GM23248 (cell line): Measurements from ENCODE around the gene FGF2. TPM values are rescaled to one million over a fixed set of nuclear protein-coding genes. Genes with fewer than 3 reads are reported as not detected.

Source experiments
- DNase-seq: peaks from one replicate; pipeline ENCODE4 v3.0.0-alpha.2; 2015
- H2AFZ ChIP-seq: fragments of 200-600 bp; sonication (generic); 2 replicates; pipeline ENCODE4 v1.6.1; 2016; ENCODE audit warnings: antibody characterized with exemption
- H3F3A ChIP-seq: fragments of 200-600 bp; sonication (generic); 2 replicates; pipeline ENCODE4 v1.6.1; 2016; ENCODE audit warnings: mild to moderate bottlenecking, antibody characterized with exemption, mixed run types; ENCODE audit not compliant: insufficient read depth
- H3K27ac ChIP-seq: fragments of 200-600 bp; sonication (generic); 2 replicates; pipeline ENCODE4 v1.5.1; 2016; ENCODE audit warnings: mild to moderate bottlenecking
- H3K27me3 ChIP-seq: fragments of 200-600 bp; sonication (generic); replicated peaks from 2 replicates; pipeline ENCODE4 v1.6.1; 2016; ENCODE audit warnings: mild to moderate bottlenecking; ENCODE audit not compliant: insufficient read depth
- H3K36me3 ChIP-seq: fragments of 200-600 bp; sonication (generic); 2 replicates; pipeline ENCODE4 v1.6.1; 2016; ENCODE audit warnings: low read depth, mild to moderate bottlenecking
- H3K4me1 ChIP-seq: fragments of 200-600 bp; sonication (generic); 2 replicates; pipeline ENCODE4 v1.6.1; 2016; ENCODE audit warnings: mild to moderate bottlenecking; ENCODE audit not compliant: insufficient read depth
- H3K4me2 ChIP-seq: fragments of 200-600 bp; sonication (generic); one replicate; pipeline ENCODE4 v1.6.1; 2016; ENCODE audit warnings: mild to moderate bottlenecking; ENCODE audit not compliant: unreplicated experiment
- H3K4me3 ChIP-seq: fragments of 200-600 bp; sonication (generic); 2 replicates; pipeline ENCODE4 v1.5.1; 2016; ENCODE audit warnings: mild to moderate bottlenecking
- H3K79me2 ChIP-seq: fragments of 200-600 bp; sonication (generic); 2 replicates; pipeline ENCODE4 v1.6.1; 2016; ENCODE audit warnings: mild to moderate bottlenecking; ENCODE audit not compliant: insufficient read depth
- H3K9ac ChIP-seq: fragments of 200-600 bp; sonication (generic); 2 replicates; pipeline ENCODE4 v1.6.1; 2016; ENCODE audit warnings: mild to moderate bottlenecking
- H3K9me2 ChIP-seq: fragments of 200-600 bp; sonication (generic); 2 replicates; pipeline ENCODE4 v1.6.1; 2016; ENCODE audit warnings: mixed run types, mild to moderate bottlenecking, moderate library complexity; ENCODE audit not compliant: insufficient read depth
- H3K9me3 ChIP-seq: fragments of 200-600 bp; sonication (generic); one replicate; pipeline ENCODE4 v1.6.1; 2017; ENCODE audit warnings: low read depth
- H4K20me1 ChIP-seq: fragments of 200-600 bp; sonication (generic); 2 replicates; pipeline ENCODE4 v1.6.0; 2016; ENCODE audit not compliant: insufficient read depth
- EZH2 ChIP-seq: fragments of 200-600 bp; sonication (generic); IDR thresholded peaks from 2 replicates; pipeline ENCODE4 v1.6.1; 2018; ENCODE audit warnings: antibody characterized with exemption, mild to moderate bottlenecking; ENCODE audit not compliant: insufficient read depth, poor library complexity, severe bottlenecking
- EZH2phosphoT487 ChIP-seq: fragments of 200-600 bp; sonication (generic); IDR thresholded peaks from 2 replicates; pipeline ENCODE4 v1.6.1; 2018; ENCODE audit warnings: antibody characterized with exemption, moderate library complexity, mild to moderate bottlenecking, low read depth; ENCODE audit not compliant: insufficient read depth
- WGBS, 2 experiments: methylation state at CpG; one replicate each; pipeline ENCODE4 v1.1.6; 2015 to 2017; ENCODE audit warnings: low lambda C conversion rate in 2 of 2, low coverage in 1 of 2; ENCODE audit errors: missing lambda C conversion rate in 2 of 2; 5-methylcytosine and 5-hydroxymethylcytosine counted together
- in situ Hi-C: fragments of 300-500 bp; cut with MboI; formaldehyde crosslinking; loops from 2 replicates; pipeline ENCODE4 v1.15.0; 2020
- polyA plus RNA-seq: library from polyadenylated mRNA; unstranded; fragments of >200 nt; fragmentation: Nextera tagmentation; extraction: Ambion mirVana; gene quantifications from 2 replicates; pipeline ENCODE4 v1.2.1, GENCODE V29; 2016
- total RNA-seq: library from RNA; depleted of rRNA; stranded (reverse); fragments of >200 nt; shearing (Covaris generic); gene quantifications from 2 replicates; pipeline ENCODE4 v1.2.3, GENCODE V29; 2014

The FGF2 gene
- total and polyA plus RNA-seq, 2 experiments from 2014 or later: 36.9 to 306 TPM

DNA sequence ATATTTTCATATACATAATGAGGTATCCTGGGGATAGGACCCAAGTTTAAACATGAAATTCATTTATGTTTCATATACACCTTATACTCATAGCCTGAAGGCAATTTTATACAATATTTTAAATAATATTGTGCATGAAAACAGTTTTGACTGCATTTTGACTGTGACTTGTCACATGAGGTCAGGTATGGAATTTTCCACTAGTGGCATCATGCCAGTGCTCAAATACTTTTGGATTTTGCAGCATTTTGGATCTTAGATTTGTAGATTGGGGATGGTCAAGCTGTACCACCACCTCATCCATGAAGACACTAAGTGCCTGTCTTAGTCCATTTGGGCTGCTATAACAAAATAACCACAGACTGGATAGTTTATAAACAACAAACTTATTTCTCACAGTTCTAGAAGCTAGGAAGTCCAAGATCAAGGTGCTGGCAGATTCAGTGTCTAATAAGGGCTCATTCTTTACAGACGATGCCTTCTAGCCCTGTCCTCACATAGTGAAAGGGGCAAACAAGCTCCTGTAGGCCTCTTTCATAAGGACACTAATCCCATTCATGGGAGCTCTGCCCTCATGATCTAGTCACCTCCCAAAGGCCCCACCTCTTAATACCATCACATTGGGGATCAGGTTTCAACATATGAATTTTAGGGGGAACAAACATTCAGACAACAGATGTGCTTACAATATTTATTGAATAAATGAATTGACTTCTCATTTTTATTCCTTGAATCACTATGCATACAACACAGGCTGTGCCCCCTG is 86.4 kb downstream of the FGF2 start:
- no peaks in the 10 kb centered on the region for H3K27me3 ChIP-seq
- H3K9me3 ChIP-seq: no peaks in the 10 kb centered on the region
- H4K20me1 ChIP-seq: no peaks in the 10 kb centered on the region
- H3K4me3 ChIP-seq: no peak overlapping the region
- TF ChIP-seq EZH2phosphoT487 (no peak), EZH2 (no peak)
- H3K9ac ChIP-seq: no peak overlapping the region; the same call in 1 of the 2 replicates
- peaks cover 10% of the 10 kb centered on the region; the same call in 1 of the 2 replicates for H3K79me2 ChIP-seq
- DNase-seq: no peak
- peaks cover 88% of the 10 kb centered on the region for H3F3A ChIP-seq
- H3K36me3 ChIP-seq: no peaks in the 10 kb centered on the region
- peak overlapping the region; percentile 64 for H3K4me2 ChIP-seq
- H3K4me1 ChIP-seq: peaks cover 39% of the 10 kb centered on the region
- peak overlapping the region; percentile 13; the same call in 1 of the 2 replicates for H2AFZ ChIP-seq
- peak overlapping the region; percentile 8; the same call in 1 of the 2 replicates for H3K27ac ChIP-seq
- WGBS, 2 experiments: 81 to 89% methylated on average over 1 of the region's 1 CpG
- in situ Hi-C loops: loop anchor here (10.0 kb wide), 1 partner anchor 158 kb away; no protein-coding TSS in a partner anchor
- H3K9me2 ChIP-seq: no peaks in the 10 kb centered on the region

DNA sequence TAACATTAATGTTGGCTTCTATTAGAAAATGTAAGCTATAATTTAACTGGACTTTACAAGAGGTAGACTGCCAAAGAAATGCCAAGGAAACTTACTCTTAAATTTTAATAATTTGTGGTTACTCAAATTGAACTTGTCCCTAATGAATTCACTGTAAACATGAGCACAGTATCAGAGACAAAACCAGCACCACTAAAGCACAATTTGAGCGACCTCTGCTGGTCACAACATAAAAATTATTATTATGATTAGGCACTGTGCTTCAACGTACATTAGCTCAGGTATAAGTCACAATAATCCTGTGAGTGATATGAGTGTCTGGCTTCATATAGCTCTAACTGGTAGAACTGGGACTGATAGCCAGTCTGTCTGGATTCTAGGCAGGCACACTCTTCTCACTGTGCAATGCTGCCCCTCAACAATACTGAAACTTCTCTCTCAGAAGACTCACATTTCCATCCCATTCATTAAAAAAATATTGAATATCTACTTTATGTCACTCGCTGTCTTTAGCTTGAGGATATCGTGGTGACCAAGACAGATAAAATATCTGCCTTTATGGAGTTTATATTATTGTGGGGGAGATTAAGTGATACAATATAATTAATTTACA is 87.8 kb downstream of the FGF2 start:
- 35 to 37% methylated on average over 4 of the region's 4 CpGs for WGBS, 2 experiments
- Histone ChIP-seq H3K9ac (peak overlapping the region; percentile 10; the same call in 1 of the 2 replicates), H4K20me1 (no peaks in the 10 kb centered on the region), H3K4me1 (peaks cover 36% of the 10 kb centered on the region), H3K4me3 (peak overlapping the region; percentile 38; the same call in 1 of the 2 replicates), H3K27ac (peak overlapping the region; percentile 8), H3K27me3 (no peaks in the 10 kb centered on the region), H3K9me3 (no peaks in the 10 kb centered on the region), H3K4me2 (peak overlapping the region; percentile 64), H3K9me2 (no peaks in the 10 kb centered on the region), H2AFZ (0 out of 2 replicates have a peak overlapping the region, but pooled peaks have one; percentile 47), H3K36me3 (no peaks in the 10 kb centered on the region), H3K79me2 (peaks cover 20% of the 10 kb centered on the region), H3F3A (peaks cover 74% of the 10 kb centered on the region)
- in situ Hi-C loops: loop anchor here (10.0 kb wide), 1 partner anchor 160 kb away; no protein-coding TSS in a partner anchor
- TF ChIP-seq EZH2phosphoT487 (no peak), EZH2 (no peak)
- peak; percentile 67 for DNase-seq

DNA sequence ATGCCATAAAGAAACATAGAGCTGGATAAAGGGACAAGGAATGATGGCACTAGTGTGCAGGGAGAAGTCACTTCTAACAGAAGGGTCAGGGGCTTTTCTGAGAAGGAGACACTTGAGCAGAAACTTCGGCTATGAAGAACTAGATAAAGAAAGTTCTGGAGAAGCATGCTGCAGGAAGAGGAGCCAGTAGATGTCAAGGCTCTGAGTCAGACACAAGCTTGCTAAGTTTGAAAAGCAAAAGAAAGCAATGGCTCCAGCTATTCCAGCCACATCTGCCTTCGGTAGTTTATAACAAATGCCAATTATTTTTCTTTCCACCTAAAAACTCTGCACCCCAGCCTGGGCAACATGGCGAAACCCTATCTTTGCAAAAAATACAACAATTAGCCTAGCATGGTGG is 88.3 kb downstream of the FGF2 start:
- Histone ChIP-seq H3K9me2 (no peaks in the 10 kb centered on the region), H4K20me1 (no peaks in the 10 kb centered on the region), H3K4me1 (peaks cover 35% of the 10 kb centered on the region), H3F3A (peaks cover 69% of the 10 kb centered on the region), H3K9me3 (no peaks in the 10 kb centered on the region), H3K4me2 (peak overlapping the region; percentile 64), H3K36me3 (no peaks in the 10 kb centered on the region), H3K79me2 (peaks cover 25% of the 10 kb centered on the region), H3K9ac (peak overlapping the region; percentile 10; the same call in 1 of the 2 replicates), H2AFZ (0 out of 2 replicates have a peak overlapping the region, but pooled peaks have one; percentile 47), H3K4me3 (peak overlapping the region; percentile 38; the same call in 1 of the 2 replicates), H3K27me3 (no peaks in the 10 kb centered on the region), H3K27ac (peak overlapping the region; percentile 8)
- DNase-seq: peak; percentile 82
- 73 to 79% methylated on average over 3 of the region's 3 CpGs for WGBS, 2 experiments
- in situ Hi-C loops: loop anchor here (10.0 kb wide), 1 partner anchor 160 kb away; no protein-coding TSS in a partner anchor
- TF ChIP-seq EZH2phosphoT487 (no peak), EZH2 (no peak)

DNA sequence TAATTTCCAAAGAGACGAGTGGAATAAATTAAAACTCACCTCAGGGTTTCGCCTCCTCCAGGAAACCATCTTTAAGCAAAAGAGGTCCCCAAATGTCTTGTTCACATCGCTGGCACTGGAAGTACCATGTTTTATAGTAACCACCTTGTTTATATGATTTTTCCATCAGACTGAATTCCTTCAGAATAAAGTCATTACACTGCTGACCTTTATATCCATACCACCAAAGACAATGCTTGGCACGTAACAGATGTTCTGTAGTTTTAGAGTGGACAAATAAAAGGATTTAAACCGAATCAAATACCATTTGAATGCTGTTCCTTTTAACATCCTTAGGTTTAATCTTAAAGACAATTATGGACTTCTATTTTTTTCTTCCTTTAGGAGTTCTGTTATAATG is 91.1 kb downstream of the FGF2 start:
- H3K36me3 ChIP-seq: no peaks in the 10 kb centered on the region
- no peaks in the 10 kb centered on the region for H3K9me3 ChIP-seq
- DNase-seq: peak; percentile 41
- no peak overlapping the region for H3K4me2 ChIP-seq
- no peaks in the 10 kb centered on the region for H3K27me3 ChIP-seq
- TF ChIP-seq EZH2phosphoT487: no peak
- TF ChIP-seq EZH2: no peak
- H2AFZ ChIP-seq: no peak overlapping the region
- WGBS, 2 experiments: 95 to 98% methylated on average over 5 of the region's 5 CpGs
- no peaks in the 10 kb centered on the region for H4K20me1 ChIP-seq
- in situ Hi-C loops: loop anchor here (10.0 kb wide), 1 partner anchor 163 kb away; no protein-coding TSS in a partner anchor
- no peak overlapping the region for H3K9ac ChIP-seq
- H3K9me2 ChIP-seq: no peaks in the 10 kb centered on the region
- H3K27ac ChIP-seq: no peak overlapping the region
- H3K4me3 ChIP-seq: no peak overlapping the region
- peaks cover 30% of the 10 kb centered on the region for H3K4me1 ChIP-seq
- H3F3A ChIP-seq: peaks cover 53% of the 10 kb centered on the region
- peaks cover 42% of the 10 kb centered on the region for H3K79me2 ChIP-seq
